ENCODE results near the gene HMMR. TPM values are rescaled to one million over a fixed set of nuclear protein-coding genes. Genes with fewer than 3 reads are reported as not detected.
A peak's percentile ranks its signal among the peaks of the same experiment; 100 is the strongest.

The HMMR gene
- total and polyA plus RNA-seq, 9 of the 15 experiments (the other 6 are each of a cell fraction or from before 2014, with no cell fraction given) = 74.9 to 133 (median 90.8) TPM

DNA sequence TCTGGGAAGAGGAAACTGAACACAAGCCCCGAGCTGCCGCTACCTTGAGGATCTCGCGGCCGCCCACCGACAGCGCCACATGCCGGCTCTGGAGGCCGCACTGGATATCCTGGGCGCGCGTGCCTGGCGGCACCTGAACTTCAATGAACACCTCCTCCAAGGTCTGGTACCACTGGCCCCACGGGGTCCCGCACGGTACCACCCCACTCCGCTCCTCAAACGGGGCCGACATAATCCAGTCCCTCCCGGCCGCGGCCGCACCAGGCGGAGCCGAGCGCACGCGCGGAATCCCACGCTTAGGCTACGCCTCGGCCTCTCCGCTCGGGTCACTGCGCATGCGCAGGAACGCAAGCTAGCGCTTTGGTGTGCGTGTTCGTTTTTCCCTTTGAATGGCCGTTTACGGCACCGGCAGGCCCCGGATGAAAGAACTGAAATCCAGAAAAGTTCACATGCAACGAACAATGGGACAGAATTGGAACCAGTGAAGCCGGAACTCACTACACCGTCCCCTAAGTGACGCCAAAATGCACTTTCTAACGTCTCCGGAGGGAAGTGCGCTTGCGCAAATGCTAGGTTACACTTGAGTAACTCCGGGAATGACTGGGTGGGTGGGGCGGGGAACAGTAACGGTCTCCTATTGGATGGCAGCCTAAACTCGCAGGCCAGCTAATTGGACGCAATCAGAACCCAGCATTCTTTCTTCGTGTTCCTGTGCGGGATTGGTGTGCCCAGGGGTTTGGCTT, 442 bp upstream of the HMMR start, which contains the start of gene NUDCD2 (continued):
- TF ChIP-seq ATF4 (CRISPR knock-in tag; IDR thresholded peaks at IDR 0.05) (no peak), MLLT1 (IDR thresholded peaks at IDR 0.05) (peak; percentile 49 to 84; a peak in 2 of 4 replicates), ZNF395 (CRISPR knock-in tag; IDR thresholded peaks at IDR 0.05) (peak; percentile 46; the same call in 1 of the 2 replicates), SMAD2 (IDR thresholded peaks at IDR 0.05; ENCODE audit: low read depth, low read length) (no peak), FOXK2 (conservative IDR thresholded peaks at IDR 0.05 in 1 of 2, IDR thresholded peaks at IDR 0.05 in 1 of 2; ENCODE audit: low read depth in 2 of 2) (peak in 1 of 2 experiments; percentile 34; a peak in 1 of 4 replicates), E2F8 (IDR thresholded peaks at IDR 0.05; ENCODE audit: low read depth, partially characterized antibody) (peak; percentile 22), ETV5 (CRISPR knock-in tag; IDR thresholded peaks at IDR 0.05; ENCODE audit: low read depth) (0 out of 2 replicates have a peak, but pooled peaks have one; percentile 68), WHSC1 (IDR thresholded peaks at IDR 0.05; ENCODE audit: low read length) (no peak), CREBBP (IDR thresholded peaks at IDR 0.05; ENCODE audit: low read depth, low read length) (no peak), ZSCAN29 (IDR thresholded peaks at IDR 0.05) (no peak), ZNF347 (CRISPR knock-in tag; IDR thresholded peaks at IDR 0.05; ENCODE audit: low read depth) (no peak), KLF10 (CRISPR knock-in tag; IDR thresholded peaks at IDR 0.05) (no peak), NUFIP1 (IDR thresholded peaks at IDR 0.05; ENCODE audit: partially characterized antibody) (no peak), ARNT (IDR thresholded peaks at IDR 0.05) (no peak), TAF9B (IDR thresholded peaks at IDR 0.05; ENCODE audit: partially characterized antibody) (peak; percentile 77), TRIM25 (IDR thresholded peaks at IDR 0.05; ENCODE audit: borderline replicate concordance) (no peak)
- TF ChIP-seq, protein P1, sequence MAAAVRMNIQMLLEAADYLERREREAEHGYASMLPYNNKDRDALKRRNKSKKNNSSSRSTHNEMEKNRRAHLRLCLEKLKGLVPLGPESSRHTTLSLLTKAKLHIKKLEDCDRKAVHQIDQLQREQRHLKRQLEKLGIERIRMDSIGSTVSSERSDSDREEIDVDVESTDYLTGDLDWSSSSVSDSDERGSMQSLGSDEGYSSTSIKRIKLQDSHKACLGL (CRISPR knock-in tag; IDR thresholded peaks at IDR 0.05; ENCODE audit: borderline replicate concordance, poor library complexity, severe bottlenecking) = peak; percentile 55

All from K562 (cell line).